HG03460 (cell line): ENCODE measurements around the gene ZNF341.
"Not testable (repeated sequence)": the region's sequence is repeated elsewhere in the genome, so short reads cannot be mapped to it uniquely, and the experiment has no call there.

Experiments
- ATAC-seq: cut with Tn5 transposase; IDR thresholded peaks from one replicate; pipeline ENCODE4 v1.9.1; 2021; ENCODE audit not compliant: unreplicated experiment

The ZNF341 gene

GRCh38 chr20:33728463-33728862 lies 3.3 kb upstream of the ZNF341 start:
- no peak for ATAC-seq

GRCh38 chr20:33729101-33729500 lies 2.7 kb upstream of the ZNF341 start:
- no peak for ATAC-seq

GRCh38 chr20:33730946-33731692 lies 677 bp upstream of the ZNF341 start:
- no peak for ATAC-seq

- ATAC-seq = peak; percentile 47
These were observed 572 bp downstream of the ZNF341 start for GRCh38 chr20:33732166-33732970.

GRCh38 chr20:33733654-33734576 lies 2.1 kb downstream of the ZNF341 start:
- ATAC-seq = no peak

GRCh38 chr20:33736962-33737361 lies 5.2 kb downstream of the ZNF341 start:
- no peak for ATAC-seq

GRCh38 chr20:33739493-33739892 lies 7.7 kb downstream of the ZNF341 start:
- ATAC-seq = no peak

- ATAC-seq = no peak
These were observed 8.4 kb downstream of the ZNF341 start for GRCh38 chr20:33740189-33740588.

GRCh38 chr20:33744181-33744580 lies 12.4 kb downstream of the ZNF341 start:
- ATAC-seq = no peak

GRCh38 chr20:33744773-33745385 lies 13.1 kb downstream of the ZNF341 start:
- no peak for ATAC-seq

GRCh38 chr20:33746325-33746998 lies 14.7 kb downstream of the ZNF341 start:
- no peak for ATAC-seq

GRCh38 chr20:33751775-33752174 lies 20.0 kb downstream of the ZNF341 start:
- ATAC-seq = no peak

- ATAC-seq = no peak
These were observed 21.3 kb downstream of the ZNF341 start for GRCh38 chr20:33753143-33753542.

GRCh38 chr20:33753763-33754162 lies 22.0 kb downstream of the ZNF341 start:
- ATAC-seq = no peak

- not testable (repeated sequence) for ATAC-seq
These were observed 24.2 kb downstream of the ZNF341 start for GRCh38 chr20:33755936-33756490.

GRCh38 chr20:33757046-33757445 lies 25.2 kb downstream of the ZNF341 start:
- ATAC-seq = no peak

GRCh38 chr20:33757458-33757857 lies 25.7 kb downstream of the ZNF341 start:
- no peak for ATAC-seq

- no peak for ATAC-seq
These were observed 30.0 kb downstream of the ZNF341 start for GRCh38 chr20:33761698-33762250.

- ATAC-seq = no peak
These were observed 33.3 kb downstream of the ZNF341 start for GRCh38 chr20:33765099-33765498.

- no peak for ATAC-seq
These were observed 33.8 kb downstream of the ZNF341 start for GRCh38 chr20:33765592-33765991.
